WTC11 (cell line): Measurements from ENCODE around the gene NFIA. TPM values are rescaled to one million over a fixed set of nuclear protein-coding genes. Genes with fewer than 3 reads are reported as not detected.

Source experiments
- ATAC-seq: fragments of 200-7000 bp; cut with Tn5 transposase; 2 replicates; pipeline ENCODE4 v1.10.0; 2021; ENCODE audit warnings: mild to moderate bottlenecking, moderate library complexity
- CTCF ChIA-PET: fragments of 300-600 bp; sonication (Branson Sonifier 250); formaldehyde crosslinking; loops from one replicate; lab custom pipeline; 2021; ENCODE audit warnings: antibody characterized with exemption; lab: Charles Lee
- POLR2A ChIA-PET: fragments of 350-600 bp; sonication (Branson Sonifier 250); formaldehyde crosslinking; loops from one replicate; lab custom pipeline; 2021; ENCODE audit warnings: antibody characterized with exemption; lab: Charles Lee
- DNase-seq: peaks from one replicate; pipeline ENCODE4 v3.0.0; 2021; ENCODE audit warnings: low spot score
- H3K27ac Mint-ChIP-seq: 2 replicates; pipeline ENCODE4 v1.8.0; 2021; ENCODE audit warnings: mixed read lengths
- H3K27me3 Mint-ChIP-seq: 2 replicates; pipeline ENCODE4 v1.8.0; 2021; ENCODE audit warnings: low read depth, mild to moderate bottlenecking, moderate library complexity, mixed read lengths
- H3K36me3 Mint-ChIP-seq: 2 replicates; pipeline ENCODE4 v1.8.0; 2021; ENCODE audit warnings: mixed read lengths
- H3K4me1 Mint-ChIP-seq: 2 replicates; pipeline ENCODE4 v1.8.0; 2022; ENCODE audit warnings: mixed read lengths
- H3K4me3 Mint-ChIP-seq: 2 replicates; pipeline ENCODE4 v1.8.0; 2021; ENCODE audit warnings: mild to moderate bottlenecking, moderate library complexity, mixed read lengths
- H3K9me3 Mint-ChIP-seq: 2 replicates; pipeline ENCODE4 v1.8.0; 2021; ENCODE audit warnings: mixed read lengths
- EMX1 ChIP-seq: fragments of 250-450 bp; sonication (Bioruptor Pico); IDR thresholded peaks from 2 replicates; pipeline ENCODE4 v1.8.0; 2021; ENCODE audit warnings: mild to moderate bottlenecking
- GTF2I ChIP-seq: fragments of 250-450 bp; sonication (Bioruptor Pico); conservative IDR thresholded peaks from 2 replicates; pipeline ENCODE4 v1.4.0; 2021; ENCODE audit warnings: mild to moderate bottlenecking
- HMGA2 ChIP-seq: fragments of 250-450 bp; sonication (Bioruptor Pico); IDR thresholded peaks from 2 replicates; pipeline ENCODE4 v1.4.0; 2021; ENCODE audit warnings: mild to moderate bottlenecking, moderate library complexity
- NFATC4 ChIP-seq: fragments of 250-450 bp; sonication (Bioruptor Pico); IDR thresholded peaks from 2 replicates; pipeline ENCODE4 v1.9.0; 2021; ENCODE audit warnings: mild to moderate bottlenecking
- NR3C1 ChIP-seq: sonication (generic); formaldehyde crosslinking; conservative IDR thresholded peaks from 2 replicates; pipeline ENCODE4 v1.8.1; 2023; ENCODE audit warnings: low read depth, mild to moderate bottlenecking, missing genetic modification reagents
- OVOL2 ChIP-seq: fragments of 250-450 bp; sonication (Bioruptor Pico); IDR thresholded peaks from 2 replicates; pipeline ENCODE4 v1.9.0; 2021; ENCODE audit warnings: mild to moderate bottlenecking, borderline replicate concordance
- ZBTB21 ChIP-seq: sonication (generic); formaldehyde crosslinking; IDR thresholded peaks from 2 replicates; pipeline ENCODE4 v1.8.1; 2023; ENCODE audit warnings: mild to moderate bottlenecking, missing genetic modification reagents, borderline replicate concordance
- total RNA-seq: library from RNA; stranded (reverse); gene quantifications from 3 replicates; pipeline ENCODE4 v1.2.3, GENCODE V29; 2021
- TF ChIP-seq, protein P1 (sequence below): sonication (generic); formaldehyde crosslinking; IDR thresholded peaks from 2 replicates; pipeline ENCODE4 v1.8.1; 2022; ENCODE audit warnings: mild to moderate bottlenecking, moderate library complexity, missing genetic modification reagents
- TF ChIP-seq, protein P2 (sequence below): fragments of 250-450 bp; sonication (Bioruptor Pico); IDR thresholded peaks from 2 replicates; pipeline ENCODE4 v2.1.2; 2022; ENCODE audit warnings: mild to moderate bottlenecking, moderate library complexity
- TF ChIP-seq, protein P3 (sequence below): sonication (generic); formaldehyde crosslinking; IDR thresholded peaks from 2 replicates; pipeline ENCODE4 v1.8.0; 2022; ENCODE audit warnings: missing genetic modification reagents
- TF ChIP-seq, protein P4 (sequence below): sonication (generic); formaldehyde crosslinking; IDR thresholded peaks from 2 replicates; pipeline ENCODE4 v1.8.0; 2022; ENCODE audit warnings: mild to moderate bottlenecking, missing genetic modification reagents
- TF ChIP-seq, protein P5 (sequence below): fragments of 250-450 bp; sonication (Bioruptor Pico); IDR thresholded peaks from 2 replicates; pipeline ENCODE4 v1.9.0; 2021; ENCODE audit warnings: moderate library complexity, mild to moderate bottlenecking, inconsistent platforms, borderline replicate concordance
- TF ChIP-seq, protein P6 (sequence below): sonication (generic); formaldehyde crosslinking; IDR thresholded peaks from 2 replicates; pipeline ENCODE4 v1.8.1; 2023; ENCODE audit warnings: mild to moderate bottlenecking, moderate library complexity, missing genetic modification reagents

Gene NFIA
- total RNA-seq, 1 experiment from 2014 or later: 16.7 TPM

DNA sequence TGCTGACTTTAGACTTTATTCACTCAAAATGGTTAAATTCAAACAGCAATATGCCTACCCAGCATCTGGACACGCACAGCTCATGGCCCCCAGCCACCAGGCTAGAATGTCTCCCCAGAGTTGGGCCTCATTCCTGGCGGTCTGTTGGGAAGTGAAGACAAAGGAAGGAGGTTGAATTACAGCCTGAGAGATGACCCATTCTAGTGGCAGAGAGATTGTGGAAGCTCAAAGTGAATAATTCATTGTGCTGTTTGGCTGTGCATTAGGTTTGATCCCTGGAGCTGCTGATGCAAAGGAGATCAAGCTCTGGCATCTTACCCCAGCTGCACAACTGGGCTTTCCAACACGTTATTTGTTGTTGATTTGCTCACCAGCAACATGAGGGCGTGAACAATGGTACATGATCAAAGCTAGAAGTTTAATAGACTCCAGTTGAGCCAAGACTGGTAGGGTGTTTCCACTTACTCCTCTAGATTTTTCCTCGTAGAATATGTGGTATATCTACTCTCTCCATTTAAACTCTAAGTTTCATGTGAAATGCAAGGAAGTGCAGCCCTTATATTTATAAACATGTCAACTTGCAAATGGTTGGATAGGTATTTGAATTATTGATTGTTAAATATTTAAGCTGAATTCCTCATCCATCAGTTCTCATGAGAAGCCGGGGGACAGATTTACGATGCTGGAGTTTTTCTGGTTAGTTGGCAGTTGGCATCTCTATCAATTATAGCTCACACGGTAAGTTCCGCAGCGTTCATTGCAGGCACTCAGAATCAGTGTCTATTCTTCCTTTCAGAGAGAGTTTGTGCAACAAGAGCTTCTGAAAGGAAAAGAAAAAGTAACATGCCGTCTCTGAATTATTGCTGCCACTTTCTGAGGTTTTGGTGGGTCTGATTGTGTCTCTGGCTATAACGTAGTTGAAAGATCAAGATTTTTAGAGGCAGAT, 419.9 kb downstream of the NFIA start:
- H3K27me3 Mint-ChIP-seq: no peaks in the 10 kb centered on the region
- ATAC-seq (no peak), DNase-seq (no peak)
- H3K4me3 Mint-ChIP-seq: no peak overlapping the region
- H3K27ac Mint-ChIP-seq: no peak overlapping the region
- no peaks in the 10 kb centered on the region for H3K36me3 Mint-ChIP-seq
- ChIA-PET CTCF (interaction anchor here (0.6 to 1.5 kb wide), 2 partner anchors 45 to 700 kb away, joined by 4 to 5 read pairs; no protein-coding TSS in a partner anchor), POLR2A (no interaction called here)
- TF ChIP-seq EMX1 (CRISPR knock-in tag): no peak
- TF ChIP-seq, protein P1, sequence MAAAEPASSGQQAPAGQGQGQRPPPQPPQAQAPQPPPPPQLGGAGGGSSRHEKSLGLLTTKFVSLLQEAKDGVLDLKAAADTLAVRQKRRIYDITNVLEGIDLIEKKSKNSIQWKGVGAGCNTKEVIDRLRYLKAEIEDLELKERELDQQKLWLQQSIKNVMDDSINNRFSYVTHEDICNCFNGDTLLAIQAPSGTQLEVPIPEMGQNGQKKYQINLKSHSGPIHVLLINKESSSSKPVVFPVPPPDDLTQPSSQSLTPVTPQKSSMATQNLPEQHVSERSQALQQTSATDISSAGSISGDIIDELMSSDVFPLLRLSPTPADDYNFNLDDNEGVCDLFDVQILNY (CRISPR knock-in tag): no peak
- TF ChIP-seq NFATC4 (CRISPR knock-in tag): no peak
- H3K9me3 Mint-ChIP-seq: no peaks in the 10 kb centered on the region
- H3K4me1 Mint-ChIP-seq: peaks cover 17% of the 10 kb centered on the region

DNA sequence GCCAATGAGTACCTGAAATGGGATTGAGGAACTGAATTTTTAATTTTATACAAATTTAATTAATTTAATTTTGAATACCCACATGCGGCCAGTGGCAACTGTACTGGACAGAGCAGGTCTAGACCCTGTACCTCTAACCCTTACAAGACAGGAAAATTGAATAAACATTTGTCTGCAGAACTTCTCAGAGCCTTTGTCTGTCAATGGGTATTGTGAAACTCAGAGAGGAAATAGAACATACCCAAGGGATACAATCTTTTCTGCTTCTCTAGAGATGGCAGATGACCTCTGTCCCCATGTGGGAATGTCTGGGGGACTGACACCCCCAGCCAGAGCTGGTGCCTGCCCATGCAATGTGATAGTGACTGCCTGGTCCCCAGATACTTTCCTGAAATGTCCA, 421.9 kb downstream of the NFIA start:
- ChIA-PET CTCF (no interaction called here), POLR2A (no interaction called here)
- no peak overlapping the region for H3K4me3 Mint-ChIP-seq
- no peak overlapping the region for H3K27ac Mint-ChIP-seq
- H3K9me3 Mint-ChIP-seq: peaks cover 5% of the 10 kb centered on the region
- no peak for DNase-seq
- no peaks in the 10 kb centered on the region for H3K36me3 Mint-ChIP-seq
- no peak for ATAC-seq
- TF ChIP-seq GTF2I (CRISPR knock-in tag) (no peak), NR3C1 (no peak), ZBTB21 (CRISPR knock-in tag) (no peak), OVOL2 (CRISPR knock-in tag) (no peak), HMGA2 (CRISPR knock-in tag) (no peak)
- TF ChIP-seq, protein P2, sequence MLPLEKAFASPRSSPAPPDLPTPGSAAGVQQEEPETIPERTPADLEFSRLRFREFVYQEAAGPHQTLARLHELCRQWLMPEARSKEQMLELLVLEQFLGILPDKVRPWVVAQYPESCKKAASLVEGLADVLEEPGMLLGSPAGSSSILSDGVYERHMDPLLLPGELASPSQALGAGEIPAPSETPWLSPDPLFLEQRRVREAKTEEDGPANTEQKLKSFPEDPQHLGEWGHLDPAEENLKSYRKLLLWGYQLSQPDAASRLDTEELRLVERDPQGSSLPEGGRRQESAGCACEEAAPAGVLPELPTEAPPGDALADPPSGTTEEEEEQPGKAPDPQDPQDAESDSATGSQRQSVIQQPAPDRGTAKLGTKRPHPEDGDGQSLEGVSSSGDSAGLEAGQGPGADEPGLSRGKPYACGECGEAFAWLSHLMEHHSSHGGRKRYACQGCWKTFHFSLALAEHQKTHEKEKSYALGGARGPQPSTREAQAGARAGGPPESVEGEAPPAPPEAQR (CRISPR knock-in tag): no peak
- TF ChIP-seq, protein P3, sequence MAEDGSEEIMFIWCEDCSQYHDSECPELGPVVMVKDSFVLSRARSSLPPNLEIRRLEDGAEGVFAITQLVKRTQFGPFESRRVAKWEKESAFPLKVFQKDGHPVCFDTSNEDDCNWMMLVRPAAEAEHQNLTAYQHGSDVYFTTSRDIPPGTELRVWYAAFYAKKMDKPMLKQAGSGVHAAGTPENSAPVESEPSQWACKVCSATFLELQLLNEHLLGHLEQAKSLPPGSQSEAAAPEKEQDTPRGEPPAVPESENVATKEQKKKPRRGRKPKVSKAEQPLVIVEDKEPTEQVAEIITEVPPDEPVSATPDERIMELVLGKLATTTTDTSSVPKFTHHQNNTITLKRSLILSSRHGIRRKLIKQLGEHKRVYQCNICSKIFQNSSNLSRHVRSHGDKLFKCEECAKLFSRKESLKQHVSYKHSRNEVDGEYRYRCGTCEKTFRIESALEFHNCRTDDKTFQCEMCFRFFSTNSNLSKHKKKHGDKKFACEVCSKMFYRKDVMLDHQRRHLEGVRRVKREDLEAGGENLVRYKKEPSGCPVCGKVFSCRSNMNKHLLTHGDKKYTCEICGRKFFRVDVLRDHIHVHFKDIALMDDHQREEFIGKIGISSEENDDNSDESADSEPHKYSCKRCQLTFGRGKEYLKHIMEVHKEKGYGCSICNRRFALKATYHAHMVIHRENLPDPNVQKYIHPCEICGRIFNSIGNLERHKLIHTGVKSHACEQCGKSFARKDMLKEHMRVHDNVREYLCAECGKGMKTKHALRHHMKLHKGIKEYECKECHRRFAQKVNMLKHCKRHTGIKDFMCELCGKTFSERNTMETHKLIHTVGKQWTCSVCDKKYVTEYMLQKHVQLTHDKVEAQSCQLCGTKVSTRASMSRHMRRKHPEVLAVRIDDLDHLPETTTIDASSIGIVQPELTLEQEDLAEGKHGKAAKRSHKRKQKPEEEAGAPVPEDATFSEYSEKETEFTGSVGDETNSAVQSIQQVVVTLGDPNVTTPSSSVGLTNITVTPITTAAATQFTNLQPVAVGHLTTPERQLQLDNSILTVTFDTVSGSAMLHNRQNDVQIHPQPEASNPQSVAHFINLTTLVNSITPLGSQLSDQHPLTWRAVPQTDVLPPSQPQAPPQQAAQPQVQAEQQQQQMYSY (CRISPR knock-in tag): no peak
- TF ChIP-seq, protein P4, sequence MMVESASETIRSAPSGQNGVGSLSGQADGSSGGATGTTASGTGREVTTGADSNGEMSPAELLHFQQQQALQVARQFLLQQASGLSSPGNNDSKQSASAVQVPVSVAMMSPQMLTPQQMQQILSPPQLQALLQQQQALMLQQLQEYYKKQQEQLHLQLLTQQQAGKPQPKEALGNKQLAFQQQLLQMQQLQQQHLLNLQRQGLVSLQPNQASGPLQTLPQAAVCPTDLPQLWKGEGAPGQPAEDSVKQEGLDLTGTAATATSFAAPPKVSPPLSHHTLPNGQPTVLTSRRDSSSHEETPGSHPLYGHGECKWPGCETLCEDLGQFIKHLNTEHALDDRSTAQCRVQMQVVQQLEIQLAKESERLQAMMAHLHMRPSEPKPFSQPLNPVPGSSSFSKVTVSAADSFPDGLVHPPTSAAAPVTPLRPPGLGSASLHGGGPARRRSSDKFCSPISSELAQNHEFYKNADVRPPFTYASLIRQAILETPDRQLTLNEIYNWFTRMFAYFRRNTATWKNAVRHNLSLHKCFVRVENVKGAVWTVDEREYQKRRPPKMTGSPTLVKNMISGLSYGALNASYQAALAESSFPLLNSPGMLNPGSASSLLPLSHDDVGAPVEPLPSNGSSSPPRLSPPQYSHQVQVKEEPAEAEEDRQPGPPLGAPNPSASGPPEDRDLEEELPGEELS (CRISPR knock-in tag): no peak
- TF ChIP-seq, protein P5, sequence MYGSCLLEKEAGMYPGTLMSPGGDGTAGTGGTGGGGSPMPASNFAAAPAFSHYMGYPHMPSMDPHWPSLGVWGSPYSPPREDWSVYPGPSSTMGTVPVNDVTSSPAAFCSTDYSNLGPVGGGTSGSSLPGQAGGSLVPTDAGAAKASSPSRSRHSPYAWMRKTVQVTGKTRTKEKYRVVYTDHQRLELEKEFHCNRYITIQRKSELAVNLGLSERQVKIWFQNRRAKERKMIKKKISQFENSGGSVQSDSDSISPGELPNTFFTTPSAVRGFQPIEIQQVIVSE (CRISPR knock-in tag): no peak
- TF ChIP-seq, protein P6, sequence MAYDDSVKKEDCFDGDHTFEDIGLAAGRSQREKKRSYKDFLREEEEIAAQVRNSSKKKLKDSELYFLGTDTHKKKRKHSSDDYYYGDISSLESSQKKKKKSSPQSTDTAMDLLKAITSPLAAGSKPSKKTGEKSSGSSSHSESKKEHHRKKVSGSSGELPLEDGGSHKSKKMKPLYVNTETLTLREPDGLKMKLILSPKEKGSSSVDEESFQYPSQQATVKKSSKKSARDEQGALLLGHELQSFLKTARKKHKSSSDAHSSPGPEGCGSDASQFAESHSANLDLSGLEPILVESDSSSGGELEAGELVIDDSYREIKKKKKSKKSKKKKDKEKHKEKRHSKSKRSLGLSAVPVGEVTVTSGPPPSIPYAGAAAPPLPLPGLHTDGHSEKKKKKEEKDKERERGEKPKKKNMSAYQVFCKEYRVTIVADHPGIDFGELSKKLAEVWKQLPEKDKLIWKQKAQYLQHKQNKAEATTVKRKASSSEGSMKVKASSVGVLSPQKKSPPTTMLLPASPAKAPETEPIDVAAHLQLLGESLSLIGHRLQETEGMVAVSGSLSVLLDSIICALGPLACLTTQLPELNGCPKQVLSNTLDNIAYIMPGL (CRISPR knock-in tag): no peak
- H3K4me1 Mint-ChIP-seq: peaks cover 17% of the 10 kb centered on the region
- no peaks in the 10 kb centered on the region for H3K27me3 Mint-ChIP-seq
